MM.1S (cell line): ENCODE data around the gene PIK3C2G.

Experiments used
- DNase-seq: peaks from one replicate; pipeline ENCODE4 v3.0.0-alpha.2; 2015
- H2AFZ ChIP-seq: fragments of 300-600 bp; sonication (generic); 2 replicates; pipeline ENCODE4 v1.6.0; 2016; ENCODE audit warnings: antibody characterized with exemption, low read length
- H3F3A ChIP-seq: fragments of 300-600 bp; sonication (generic); 2 replicates; pipeline ENCODE4 v1.6.1; 2016; ENCODE audit warnings: mild to moderate bottlenecking, antibody characterized with exemption, low read length, moderate library complexity, mixed read lengths; ENCODE audit not compliant: insufficient read depth
- H3K27ac ChIP-seq: fragments of 300-600 bp; sonication (generic); 2 replicates; pipeline ENCODE4 v1.5.1; 2016; ENCODE audit warnings: mild to moderate bottlenecking, low read length
- H3K27me3 ChIP-seq: fragments of 300-600 bp; sonication (generic); replicated peaks from 2 replicates; pipeline ENCODE4 v1.6.0; 2016; ENCODE audit warnings: low read length; ENCODE audit not compliant: insufficient read depth
- H3K36me3 ChIP-seq: fragments of 300-600 bp; sonication (generic); replicated peaks from 2 replicates; pipeline ENCODE4 v1.6.1; 2016; ENCODE audit warnings: mild to moderate bottlenecking, low read length, mixed read lengths; ENCODE audit not compliant: insufficient read depth
- H3K4me1 ChIP-seq: fragments of 300-600 bp; sonication (generic); 2 replicates; pipeline ENCODE4 v1.6.1; 2016; ENCODE audit warnings: low read length, mixed read lengths
- H3K4me2 ChIP-seq: fragments of 300-600 bp; sonication (generic); 2 replicates; pipeline ENCODE4 v1.6.0; 2016; ENCODE audit warnings: low read depth, low read length
- H3K4me3 ChIP-seq: fragments of 300-600 bp; sonication (generic); 2 replicates; pipeline ENCODE4 v1.5.1; 2016; ENCODE audit warnings: low read length, mixed read lengths
- H3K79me2 ChIP-seq: fragments of 300-600 bp; sonication (generic); 2 replicates; pipeline ENCODE4 v1.6.1; 2016; ENCODE audit warnings: mixed run types, low read length, mixed read lengths
- H3K9ac ChIP-seq: fragments of 300-600 bp; sonication (generic); 2 replicates; pipeline ENCODE4 v1.6.1; 2016; ENCODE audit warnings: low read length, mixed read lengths
- H3K9me2 ChIP-seq: fragments of 300-600 bp; sonication (generic); replicated peaks from 2 replicates; pipeline ENCODE4 v1.6.1; 2016; ENCODE audit warnings: mild to moderate bottlenecking, low read length, mixed read lengths; ENCODE audit not compliant: insufficient read depth
- H3K9me3 ChIP-seq: fragments of 300-600 bp; sonication (generic); replicated peaks from 2 replicates; pipeline ENCODE4 v1.6.1; 2016; ENCODE audit warnings: mild to moderate bottlenecking, low read length, mixed read lengths; ENCODE audit not compliant: insufficient read depth
- H4K20me1 ChIP-seq: fragments of 300-600 bp; sonication (generic); 2 replicates; pipeline ENCODE4 v1.6.1; 2016; ENCODE audit warnings: mild to moderate bottlenecking, low read length, moderate library complexity, mixed read lengths; ENCODE audit not compliant: insufficient read depth
- EZH2 ChIP-seq: fragments of 300-600 bp; sonication (generic); optimal IDR thresholded peaks from 2 replicates; pipeline ENCODE3; 2017; ENCODE audit warnings: low read depth, mild to moderate bottlenecking, antibody characterized with exemption, low read length, mixed read lengths
- EZH2phosphoT487 ChIP-seq: fragments of 300-600 bp; sonication (generic); IDR thresholded peaks from 2 replicates; pipeline ENCODE4 v1.6.1; 2018; ENCODE audit warnings: antibody characterized with exemption, low read length
- TF ChIP-seq, protein P1 (sequence below): fragments of 300-600 bp; sonication (generic); IDR thresholded peaks from 2 replicates; pipeline ENCODE4 v1.5.1; 2016; ENCODE audit warnings: antibody characterized with exemption, low read length, mixed read lengths

Gene PIK3C2G

DNA sequence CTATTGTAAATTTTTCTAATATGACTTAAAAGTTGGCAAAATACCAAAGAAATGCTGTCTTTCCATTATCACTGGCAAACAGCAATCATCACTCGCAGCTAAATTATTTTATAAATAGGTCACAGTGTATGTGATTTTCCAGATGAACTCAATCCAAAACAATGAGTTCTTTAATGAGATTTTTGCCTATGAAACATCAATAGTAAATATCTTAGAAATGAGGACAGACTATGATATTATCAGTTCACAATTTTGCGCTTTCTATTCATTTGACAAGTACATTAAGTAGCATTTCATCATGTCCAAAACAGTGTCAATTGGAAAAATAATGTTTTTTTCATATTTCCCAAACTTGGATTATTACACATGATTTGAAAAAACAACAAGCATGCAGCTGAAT, 65.7 kb downstream of the PIK3C2G start:
- TF ChIP-seq, protein P1, sequence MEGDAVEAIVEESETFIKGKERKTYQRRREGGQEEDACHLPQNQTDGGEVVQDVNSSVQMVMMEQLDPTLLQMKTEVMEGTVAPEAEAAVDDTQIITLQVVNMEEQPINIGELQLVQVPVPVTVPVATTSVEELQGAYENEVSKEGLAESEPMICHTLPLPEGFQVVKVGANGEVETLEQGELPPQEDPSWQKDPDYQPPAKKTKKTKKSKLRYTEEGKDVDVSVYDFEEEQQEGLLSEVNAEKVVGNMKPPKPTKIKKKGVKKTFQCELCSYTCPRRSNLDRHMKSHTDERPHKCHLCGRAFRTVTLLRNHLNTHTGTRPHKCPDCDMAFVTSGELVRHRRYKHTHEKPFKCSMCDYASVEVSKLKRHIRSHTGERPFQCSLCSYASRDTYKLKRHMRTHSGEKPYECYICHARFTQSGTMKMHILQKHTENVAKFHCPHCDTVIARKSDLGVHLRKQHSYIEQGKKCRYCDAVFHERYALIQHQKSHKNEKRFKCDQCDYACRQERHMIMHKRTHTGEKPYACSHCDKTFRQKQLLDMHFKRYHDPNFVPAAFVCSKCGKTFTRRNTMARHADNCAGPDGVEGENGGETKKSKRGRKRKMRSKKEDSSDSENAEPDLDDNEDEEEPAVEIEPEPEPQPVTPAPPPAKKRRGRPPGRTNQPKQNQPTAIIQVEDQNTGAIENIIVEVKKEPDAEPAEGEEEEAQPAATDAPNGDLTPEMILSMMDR, result no peak
- TF ChIP-seq EZH2 (no peak), EZH2phosphoT487 (no peak)
- Histone ChIP-seq H3K27me3 (no peaks in the 10 kb centered on the region), H3K79me2 (no peaks in the 10 kb centered on the region), H3K9me2 (no peaks in the 10 kb centered on the region), H2AFZ (no peak overlapping the region), H4K20me1 (no peaks in the 10 kb centered on the region), H3K9me3 (no peaks in the 10 kb centered on the region), H3K27ac (no peak overlapping the region), H3K36me3 (no peaks in the 10 kb centered on the region), H3F3A (no peaks in the 10 kb centered on the region), H3K4me3 (no peak overlapping the region), H3K4me1 (no peaks in the 10 kb centered on the region), H3K4me2 (no peak overlapping the region), H3K9ac (no peak overlapping the region)
- DNase-seq, result no peak

DNA sequence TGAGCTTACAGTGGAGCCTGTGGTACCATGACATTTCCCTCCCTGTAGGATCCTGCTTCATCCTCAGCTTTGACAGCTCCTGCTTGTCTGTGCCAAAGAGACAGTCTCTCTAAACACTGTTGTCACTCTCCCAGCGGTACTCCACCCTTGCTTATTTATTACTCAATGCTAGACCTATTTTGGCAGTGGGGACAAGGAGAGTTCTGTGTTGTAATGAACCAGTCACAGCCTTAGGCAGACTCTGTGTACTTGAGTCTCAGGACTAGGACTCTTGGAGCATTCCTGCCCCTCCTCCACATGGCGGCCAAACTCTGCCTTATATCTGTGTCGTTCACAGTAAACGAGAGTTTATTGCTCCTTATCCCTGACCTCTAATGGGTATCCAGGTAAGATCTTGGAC, 70.9 kb downstream of the PIK3C2G start:
- no peaks in the 10 kb centered on the region for H3K27me3 ChIP-seq
- H3K36me3 ChIP-seq, result no peaks in the 10 kb centered on the region
- no peaks in the 10 kb centered on the region for H3K9me3 ChIP-seq
- H3K9ac ChIP-seq, result no peak overlapping the region
- H3K4me2 ChIP-seq, result no peak overlapping the region
- no peaks in the 10 kb centered on the region for H3K9me2 ChIP-seq
- H3K4me3 ChIP-seq, result no peak overlapping the region
- no peaks in the 10 kb centered on the region for H3F3A ChIP-seq
- no peaks in the 10 kb centered on the region for H4K20me1 ChIP-seq
- no peaks in the 10 kb centered on the region for H3K4me1 ChIP-seq
- TF ChIP-seq EZH2 (no peak), EZH2phosphoT487 (no peak)
- TF ChIP-seq, protein P1, result no peak
- DNase-seq, result no peak
- no peak overlapping the region for H2AFZ ChIP-seq
- no peak overlapping the region for H3K27ac ChIP-seq
- no peaks in the 10 kb centered on the region for H3K79me2 ChIP-seq

DNA sequence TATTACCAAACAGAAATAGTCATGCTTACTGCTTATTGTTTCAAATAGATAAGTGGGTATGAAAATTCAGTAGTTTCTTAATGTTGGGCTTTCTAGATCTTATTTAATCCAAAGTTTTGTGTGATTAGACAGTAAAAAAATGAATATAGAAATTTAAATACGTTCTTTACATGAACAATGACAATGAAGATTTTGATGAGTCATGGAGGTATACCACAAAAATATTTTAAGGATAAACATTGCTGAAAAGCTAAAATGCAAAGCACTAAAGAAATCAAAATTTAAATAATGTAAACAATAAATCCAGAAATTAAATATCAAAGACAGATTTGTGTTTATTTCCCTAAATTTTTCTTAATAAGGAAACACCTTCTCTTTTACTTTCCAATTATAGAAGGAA, 78.3 kb downstream of the PIK3C2G start:
- no peak overlapping the region for H3K27ac ChIP-seq
- no peak overlapping the region for H2AFZ ChIP-seq
- H3K79me2 ChIP-seq, result no peaks in the 10 kb centered on the region
- H4K20me1 ChIP-seq, result no peaks in the 10 kb centered on the region
- no peaks in the 10 kb centered on the region for H3K4me1 ChIP-seq
- H3K9me3 ChIP-seq, result no peaks in the 10 kb centered on the region
- no peak overlapping the region for H3K4me2 ChIP-seq
- no peaks in the 10 kb centered on the region for H3K36me3 ChIP-seq
- H3K4me3 ChIP-seq, result no peak overlapping the region
- no peaks in the 10 kb centered on the region for H3K27me3 ChIP-seq
- no peaks in the 10 kb centered on the region for H3F3A ChIP-seq
- no peaks in the 10 kb centered on the region for H3K9me2 ChIP-seq
- TF ChIP-seq, protein P1, result no peak
- TF ChIP-seq EZH2phosphoT487 (no peak), EZH2 (no peak)
- no peak overlapping the region for H3K9ac ChIP-seq
- no peak for DNase-seq
